GM19240 (cell line): Measurements from ENCODE around the gene NSUN3.
"Not testable (repeated sequence)": the region's sequence is repeated elsewhere in the genome, so short reads cannot be mapped to it uniquely, and the experiment has no call there.

Experiments used
- DNase-seq: peaks from one replicate; pipeline ENCODE4 v3.0.0; 2011; ENCODE audit warnings: low spot score; ENCODE audit not compliant: insufficient read length

Gene NSUN3

DNA sequence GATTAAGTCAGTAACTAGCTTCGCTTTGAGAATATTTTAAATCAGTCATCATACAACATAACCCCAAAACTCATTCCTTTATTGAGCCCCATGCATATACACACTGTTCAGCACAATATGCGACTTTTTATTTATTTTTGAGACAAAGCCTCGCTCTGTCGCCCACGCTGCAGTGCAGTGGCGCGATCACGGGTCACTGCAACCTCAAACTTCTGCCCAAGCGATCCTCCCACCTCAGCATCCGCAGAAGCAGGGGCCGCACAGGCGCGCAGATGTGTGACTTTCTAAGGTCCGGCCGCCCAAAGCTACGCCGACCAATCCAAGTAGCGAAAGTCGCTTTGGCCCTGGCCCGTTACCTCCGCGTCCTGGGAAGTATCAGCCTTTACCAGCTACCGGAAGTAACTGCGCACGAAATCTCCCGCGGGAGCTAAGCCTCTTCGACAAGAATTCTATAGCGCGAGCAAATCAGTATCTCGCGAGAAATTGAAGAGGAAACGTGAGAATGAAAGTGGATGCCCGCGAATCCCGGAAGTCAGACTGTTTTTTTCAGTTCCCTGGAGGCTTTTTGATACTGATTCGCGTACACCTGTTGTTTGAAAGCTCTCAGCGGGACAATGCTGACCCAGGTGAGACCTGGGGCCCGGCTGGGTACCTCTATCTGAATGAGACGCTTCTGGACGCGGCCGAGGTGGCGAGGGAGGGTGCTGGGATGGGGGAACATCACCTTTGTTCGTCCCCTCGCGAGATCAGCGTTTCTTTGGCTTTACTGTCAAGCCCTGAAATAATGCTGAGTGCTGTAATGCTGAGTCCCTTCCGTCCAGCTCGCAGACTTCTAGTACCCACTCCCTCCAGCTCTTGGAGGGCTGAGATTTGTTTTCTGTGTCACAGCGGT is at the start of gene NSUN3, which contains the start of gene DHFR2:
Gene NSUN3, plus strand, starts transcription at position 549 of the 892 bp plus-strand sequence. Its CDS starts 66 bp downstream, at position 615.
Gene DHFR2, minus strand, starts transcription at position 404 of the 892 bp plus-strand sequence. CDS start 1,405 bp downstream, outside the sequence.
- peak; percentile 25 for DNase-seq

DNA sequence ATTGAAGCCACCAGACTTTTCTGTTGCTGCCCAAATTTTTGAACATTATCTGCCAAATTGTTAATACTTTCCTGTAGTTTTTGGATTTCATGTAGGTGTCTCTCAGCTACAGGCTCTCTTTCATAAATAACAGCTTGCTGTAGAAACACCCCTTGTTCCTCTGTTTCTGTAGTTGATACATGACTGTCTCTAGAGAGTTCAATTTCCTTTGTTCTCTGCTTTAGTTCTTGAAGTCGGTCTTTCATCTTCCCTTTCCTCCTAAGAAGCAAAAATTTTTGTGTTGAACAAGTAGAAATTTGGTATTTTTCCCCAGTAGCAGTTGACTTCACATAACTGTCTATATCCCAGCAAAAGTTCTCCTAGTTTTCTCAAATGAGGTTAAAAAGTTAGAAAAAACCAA is 47.8 kb upstream of the NSUN3 start:
- no peak for DNase-seq

DNA sequence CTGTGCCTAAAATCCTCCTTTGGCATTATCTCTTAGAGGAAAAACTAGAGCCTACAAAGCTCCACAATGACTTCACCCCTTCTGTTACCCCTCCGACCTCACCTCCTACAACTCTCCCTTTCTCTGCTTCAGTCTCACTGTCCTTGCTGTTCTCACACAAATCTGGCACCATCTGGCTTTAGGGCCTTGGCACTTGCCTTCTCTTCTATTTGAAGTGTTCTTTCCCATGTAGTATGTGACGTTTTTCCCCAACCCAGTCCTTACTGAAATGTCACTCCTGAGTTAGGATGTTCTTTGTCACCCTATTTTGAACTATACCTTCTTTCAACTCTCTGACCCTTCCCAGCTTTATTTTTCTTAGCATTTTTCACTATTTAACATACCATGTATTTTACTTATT is 43.2 kb upstream of the NSUN3 start:
- no peak for DNase-seq

DNA sequence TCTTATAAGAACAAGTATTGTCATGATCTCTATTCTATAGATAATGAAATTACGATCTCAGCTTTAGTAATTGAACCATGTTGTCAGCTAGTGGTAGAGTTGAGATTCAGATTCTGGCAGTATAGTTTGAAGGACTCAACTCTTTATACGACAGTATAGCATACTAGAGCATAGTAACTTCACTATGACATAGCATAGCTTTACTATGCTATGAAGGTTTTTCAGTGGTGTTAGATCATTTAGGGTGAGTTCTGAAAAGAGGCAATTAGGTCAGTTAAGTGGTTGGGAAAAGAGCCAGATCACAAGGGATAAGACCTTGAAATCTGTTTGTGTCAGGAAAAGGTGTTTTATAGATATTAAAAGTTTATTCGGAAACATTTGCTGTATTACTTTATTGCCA is 42.6 kb upstream of the NSUN3 start:
- DNase-seq: no peak

DNA sequence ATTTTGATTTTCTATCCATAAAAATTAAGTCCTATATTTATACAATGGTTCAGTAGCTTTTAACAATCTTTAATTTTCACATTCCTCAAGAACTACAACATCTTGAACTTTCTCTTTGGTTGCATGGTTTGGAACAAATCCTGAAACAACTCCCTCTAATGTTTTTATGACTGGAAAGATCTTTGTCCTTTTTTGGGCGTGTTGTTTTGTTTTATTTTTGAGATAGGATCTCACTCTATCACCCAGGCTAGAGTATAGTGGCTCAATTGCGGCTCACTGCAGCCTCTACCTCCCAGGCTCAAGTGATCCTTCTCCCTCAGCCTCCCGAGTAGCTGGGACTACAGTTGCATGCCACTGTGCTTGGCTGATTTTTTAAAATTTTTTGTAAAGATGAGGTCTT is 38.5 kb upstream of the NSUN3 start:
- no peak for DNase-seq

DNA sequence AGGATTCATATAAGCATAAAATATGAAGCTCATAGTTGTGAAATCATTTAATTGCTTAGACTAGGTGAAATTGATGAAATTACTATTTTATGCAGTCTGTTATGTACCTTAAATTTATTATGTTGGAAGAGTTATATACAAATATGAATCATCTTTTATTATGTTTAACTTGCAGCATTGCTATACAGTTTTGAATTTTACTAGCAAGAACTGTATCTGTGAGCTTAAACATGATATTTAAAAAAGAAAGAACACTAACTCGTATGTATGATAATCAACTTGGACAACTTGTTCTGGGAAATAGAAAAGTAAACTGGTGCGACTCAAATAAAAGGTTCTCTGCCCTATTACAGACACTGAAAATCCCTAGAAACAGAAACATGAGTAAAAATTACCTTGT is 36.2 kb upstream of the NSUN3 start:
- no peak for DNase-seq

DNA sequence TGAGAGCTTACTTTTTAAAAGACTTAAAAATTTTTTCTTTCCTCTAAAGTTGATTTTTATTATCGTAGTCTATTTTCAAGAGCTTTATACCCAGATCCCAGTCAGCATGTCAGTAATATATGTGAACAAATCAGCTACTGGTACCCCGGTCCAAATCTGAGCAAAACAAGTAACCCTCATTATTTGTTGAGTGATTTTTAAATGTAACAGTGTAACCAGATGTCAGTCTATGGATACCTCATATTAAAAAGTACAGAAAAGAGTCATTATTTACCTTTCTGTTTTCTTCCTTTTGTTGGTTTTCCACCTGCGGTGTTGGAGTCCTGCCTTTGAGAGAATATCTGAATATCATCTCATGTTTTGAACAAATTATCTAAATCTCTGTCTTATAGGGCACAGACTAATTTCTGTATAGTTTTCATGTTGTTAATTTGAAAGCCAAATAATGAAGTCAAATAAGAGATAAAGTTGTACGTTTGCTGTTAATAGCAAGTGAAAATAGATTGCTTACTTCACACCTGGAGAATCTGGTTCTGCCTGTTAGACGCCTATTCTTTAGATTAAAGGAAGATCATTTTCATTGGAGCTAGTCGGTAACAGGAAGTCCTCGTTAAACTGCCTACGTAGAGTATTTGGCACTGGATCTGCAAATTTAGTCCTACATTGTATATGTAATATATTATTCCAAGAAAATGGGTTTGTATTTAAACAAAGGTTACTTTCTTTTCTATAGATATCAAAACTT is 34.6 kb upstream of the NSUN3 start, which contains the start of gene STX19:
Gene STX19, minus strand, starts transcription at position 505 of the 745 bp plus-strand sequence. CDS start 13,328 bp downstream, outside the sequence.
- no peak for DNase-seq

DNA sequence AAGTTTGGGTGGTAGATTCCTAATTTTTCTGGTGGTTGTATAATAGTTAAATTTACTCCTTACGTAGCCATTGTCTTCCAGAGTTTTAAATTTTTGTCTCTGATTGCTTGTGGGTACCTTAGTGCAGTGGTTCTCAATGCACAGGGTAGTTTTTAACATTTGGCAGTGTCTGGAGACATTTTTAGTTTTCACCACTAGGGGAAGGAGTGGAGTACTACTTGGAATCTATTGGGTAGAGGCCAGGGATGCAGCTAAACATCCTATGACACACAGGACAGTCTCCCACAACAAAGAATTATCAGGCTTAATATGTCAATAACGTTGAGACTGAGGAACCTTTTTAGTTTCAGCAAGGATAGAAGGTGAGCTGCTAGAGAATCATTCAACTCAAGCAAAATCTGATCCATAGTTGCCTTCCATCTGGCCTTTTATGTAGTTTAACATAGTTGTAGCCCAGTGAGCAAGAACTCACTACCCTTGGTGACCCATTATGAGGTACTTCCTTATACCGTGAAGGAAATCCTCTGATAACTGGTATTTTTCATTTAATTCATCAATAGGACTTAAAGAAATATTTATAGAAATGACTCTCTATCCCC is 25.9 kb upstream of the NSUN3 start:
- no peak for DNase-seq

DNA sequence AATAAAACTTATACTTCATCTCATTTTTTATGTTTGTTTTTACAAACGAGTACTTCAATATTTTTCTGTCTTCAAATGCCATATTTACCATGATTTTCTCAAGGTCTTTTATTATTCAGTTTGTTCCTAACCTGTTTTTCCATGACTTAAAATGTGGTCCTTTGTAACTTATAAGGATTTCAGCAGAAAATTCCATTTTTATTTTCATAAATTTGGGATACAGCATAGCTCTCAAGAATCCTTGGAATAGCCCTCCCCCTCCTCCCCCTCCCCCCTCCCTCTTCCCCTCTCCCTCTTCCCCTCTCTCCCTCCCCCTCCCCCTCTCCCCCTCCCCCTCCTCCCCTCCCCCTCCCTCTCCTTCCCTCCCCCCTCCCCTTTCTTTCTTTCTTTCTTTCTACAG is 19.6 kb upstream of the NSUN3 start:
- no peak for DNase-seq

DNA sequence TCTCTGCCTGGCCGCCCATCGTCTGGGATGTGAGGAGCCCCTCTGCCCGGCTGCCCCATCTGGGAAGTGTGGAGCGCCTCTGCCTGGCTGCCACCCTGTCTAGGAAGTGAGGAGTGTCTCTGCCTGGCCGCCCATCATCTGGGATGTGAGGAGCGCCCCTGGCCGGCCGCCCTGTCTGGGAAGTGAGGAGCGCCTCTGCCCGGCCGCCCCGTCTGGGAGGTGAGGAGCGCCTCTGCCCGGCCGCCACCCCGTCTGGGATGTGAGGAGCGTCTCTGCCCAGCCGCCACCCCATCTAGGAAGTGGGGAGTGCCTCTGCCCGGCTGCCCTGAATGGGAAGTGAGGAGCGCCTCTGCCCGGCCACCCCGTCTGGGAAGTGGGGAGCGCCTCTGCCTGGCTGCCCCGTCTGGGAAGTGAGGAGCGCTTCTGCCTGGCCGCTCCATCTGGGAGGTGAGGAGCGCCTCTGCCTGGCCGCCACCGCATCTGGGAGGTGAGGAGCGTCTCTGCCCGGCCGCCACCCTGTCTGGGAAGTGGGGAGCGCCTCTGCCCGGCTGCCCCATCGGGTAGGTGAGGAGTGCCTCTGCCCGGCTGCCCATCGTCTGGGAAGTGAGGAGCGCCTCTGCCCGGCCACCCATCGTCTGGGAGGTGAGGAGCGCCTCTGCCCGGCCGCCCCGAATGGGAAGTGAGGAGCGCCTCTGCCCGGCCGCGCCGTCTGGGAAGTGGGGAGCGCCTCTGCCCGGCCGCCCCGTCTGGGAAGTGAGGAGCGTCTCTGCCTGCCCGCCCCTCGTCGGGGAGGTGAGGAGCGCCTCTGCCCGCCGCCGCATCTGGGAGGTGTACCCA is 18.5 kb upstream of the NSUN3 start:
- not testable (repeated sequence) for DNase-seq

DNA sequence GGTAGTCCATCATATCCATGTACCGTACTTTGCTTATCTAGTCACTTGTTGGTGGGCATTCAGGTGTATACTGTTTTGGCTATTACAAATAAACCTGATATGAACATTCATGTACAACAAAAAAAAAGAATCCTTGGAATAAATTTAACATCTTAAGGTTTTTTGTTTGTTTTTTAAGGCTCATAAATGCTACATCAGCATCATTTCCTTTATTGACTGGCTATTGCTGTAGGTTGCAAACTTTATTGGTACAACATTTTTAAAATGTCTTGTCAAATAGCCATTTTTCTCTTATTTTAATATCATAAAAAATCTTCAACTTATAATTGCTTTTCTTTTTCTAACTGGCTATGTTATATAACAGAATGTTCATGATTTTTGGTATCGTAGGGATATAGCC is 16.3 kb upstream of the NSUN3 start:
- no peak for DNase-seq

DNA sequence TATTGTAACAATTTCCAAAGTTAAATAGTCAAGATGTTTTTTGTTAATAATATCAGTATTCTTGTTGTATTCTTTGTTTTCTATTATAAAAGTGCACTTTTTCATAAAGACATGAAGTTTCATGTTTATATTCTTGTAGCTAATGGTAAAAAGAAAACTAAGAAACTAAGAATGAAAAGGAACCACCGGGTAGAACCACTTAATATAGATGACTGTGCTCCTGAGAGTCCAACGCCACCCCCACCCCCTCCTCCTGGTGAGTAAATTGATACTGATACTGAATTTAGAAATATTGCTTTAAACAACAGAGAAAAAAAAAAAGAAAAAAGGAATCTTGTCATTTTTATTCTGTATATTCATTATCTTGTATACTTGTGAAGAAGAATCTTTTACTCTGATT is 13.6 kb upstream of the NSUN3 start:
- no peak for DNase-seq

DNA sequence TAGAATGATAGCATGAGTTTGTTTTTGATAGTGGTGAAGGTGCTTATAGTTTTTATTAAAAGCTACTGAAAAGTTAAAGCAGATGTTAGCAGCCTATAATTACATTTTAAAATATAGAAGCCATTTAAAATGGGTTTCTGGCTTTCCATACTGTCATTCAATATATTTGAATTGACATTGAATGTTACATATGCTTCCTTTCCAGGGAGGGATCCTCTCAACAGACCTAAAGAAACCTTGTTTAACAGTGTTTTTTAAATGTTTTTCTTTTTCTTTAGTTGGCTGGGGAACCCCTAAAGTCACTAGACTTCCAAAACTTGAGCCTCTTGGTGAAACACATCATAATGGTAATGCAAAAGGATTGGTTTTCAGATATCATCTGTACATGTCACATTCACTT is 12.3 kb upstream of the NSUN3 start:
- DNase-seq: no peak

DNA sequence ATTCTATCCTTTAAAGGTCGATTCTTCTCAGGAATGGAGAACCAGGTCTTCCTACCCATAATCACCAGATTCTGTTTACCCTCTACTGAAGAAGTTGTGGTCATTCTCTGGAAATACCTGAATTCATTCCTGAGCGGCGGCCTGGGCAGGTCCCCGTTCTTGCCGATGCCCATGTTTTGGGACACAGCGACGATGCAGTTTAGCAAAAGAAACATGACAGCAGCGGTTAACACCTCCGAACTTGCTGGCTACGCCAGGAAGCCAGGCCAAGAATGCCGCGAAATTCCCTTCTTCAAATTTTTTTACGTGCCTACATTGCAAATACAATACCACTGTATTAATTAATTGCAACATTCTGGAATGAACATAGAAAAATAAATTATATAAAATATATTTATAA is 1.6 kb upstream of the NSUN3 start:
- DNase-seq: no peak

DNA sequence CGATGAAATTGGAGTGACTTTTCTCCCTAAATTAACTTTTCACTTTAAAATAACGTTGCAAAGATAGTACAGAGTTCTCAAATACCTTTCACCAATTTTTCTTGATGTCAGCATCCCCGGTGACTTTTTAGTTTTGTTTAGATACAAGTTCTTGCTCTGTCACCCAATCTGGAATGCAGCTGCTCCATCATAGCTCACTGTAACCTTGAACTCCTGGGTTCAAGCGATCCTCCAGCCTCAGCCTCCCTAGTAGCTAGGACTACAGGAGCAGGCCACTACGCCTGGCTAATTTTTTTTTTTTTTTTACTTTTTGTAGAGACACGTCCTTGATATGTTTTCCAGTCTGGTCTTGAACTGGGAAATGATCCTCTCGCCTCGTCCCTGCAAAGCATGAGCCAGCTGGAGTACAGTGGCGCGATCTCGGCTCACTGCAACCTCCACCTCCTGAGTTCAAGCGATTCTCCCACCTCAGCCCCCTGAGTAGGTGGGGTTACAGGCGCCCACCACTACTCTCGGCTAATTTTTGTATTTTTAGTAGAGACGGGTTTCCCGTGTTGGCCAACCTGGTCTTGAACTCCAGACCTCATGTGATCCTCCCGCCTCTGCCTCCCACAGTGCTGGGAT is 747 bp downstream of the NSUN3 start:
- no peak for DNase-seq

DNA sequence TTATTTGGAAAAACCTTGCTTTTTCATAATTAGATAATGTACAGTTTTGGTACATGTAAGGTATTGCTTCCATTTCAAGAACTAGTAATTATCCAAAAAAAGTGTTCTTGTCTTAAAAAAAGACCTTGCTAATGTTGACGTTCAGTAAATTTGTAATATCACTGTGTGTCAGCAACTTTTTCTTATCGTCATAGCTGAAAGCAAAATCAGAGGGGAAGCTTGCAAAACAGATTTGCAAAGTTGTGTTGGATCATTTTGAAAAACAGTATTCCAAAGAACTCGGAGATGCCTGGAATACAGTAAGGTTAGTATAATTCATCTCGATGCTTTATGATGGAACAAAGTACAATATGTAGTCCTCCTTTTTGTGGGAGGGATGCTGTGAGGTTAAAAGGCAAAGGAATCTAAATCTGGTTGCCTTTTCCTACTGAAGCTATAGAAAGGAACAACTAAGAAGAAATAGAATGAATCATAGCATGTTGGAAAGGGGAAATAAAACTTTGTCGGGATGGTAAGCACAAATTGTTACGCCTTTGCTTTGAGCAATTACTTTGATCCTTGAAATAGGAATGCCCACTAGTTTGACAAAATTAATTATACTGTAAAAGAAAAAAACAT is 1.5 kb downstream of the NSUN3 start:
- no peak for DNase-seq

DNA sequence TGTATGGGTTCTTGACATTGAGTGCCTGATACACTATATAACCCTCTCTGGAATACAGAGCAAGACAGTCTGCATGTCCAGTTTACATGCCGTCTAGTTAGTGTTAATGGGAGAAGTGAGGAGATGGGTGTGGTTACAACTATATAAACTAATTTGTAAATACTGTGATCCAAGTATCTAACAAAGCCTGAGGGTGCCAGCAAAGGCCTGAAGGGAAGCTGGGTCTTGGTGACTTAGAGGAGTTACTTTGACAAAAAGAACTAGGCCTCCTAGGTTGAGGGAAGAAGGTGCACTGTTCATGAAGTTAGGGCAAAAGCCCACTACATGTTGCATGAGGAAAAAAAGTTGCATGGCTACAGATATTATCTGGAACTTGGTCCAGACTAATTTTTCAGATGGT is 2.3 kb downstream of the NSUN3 start:
- no peak for DNase-seq

DNA sequence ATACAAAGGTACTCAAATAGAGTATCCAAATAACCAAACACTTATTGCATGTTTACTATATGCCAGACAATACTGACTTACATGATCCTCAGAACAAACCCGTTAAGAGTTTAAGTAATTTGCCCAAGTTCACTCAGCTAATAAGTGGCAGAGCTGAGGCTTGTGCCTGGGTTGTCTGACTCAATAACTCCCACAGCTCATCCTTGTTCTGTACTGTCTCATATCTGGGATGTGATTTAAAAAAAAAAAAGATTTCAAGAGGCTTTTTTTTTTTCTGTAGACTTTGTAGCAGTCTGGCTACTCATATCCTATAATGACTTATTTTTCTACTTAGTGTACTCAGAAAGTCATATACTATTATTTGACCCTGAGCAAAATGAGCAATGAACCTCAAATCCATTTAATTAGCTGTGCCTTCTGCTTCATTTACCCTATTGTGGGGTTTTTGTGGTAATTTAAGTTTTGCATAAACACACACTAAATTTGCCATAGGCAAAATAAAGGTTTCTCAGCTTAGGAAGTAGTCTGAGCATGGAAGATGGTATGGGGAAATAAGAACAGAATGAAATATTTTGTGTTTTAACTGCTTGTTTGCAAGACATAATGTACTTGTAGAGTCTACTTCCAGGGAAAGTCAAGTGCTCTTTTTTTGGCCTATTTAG is 3.1 kb downstream of the NSUN3 start:
- no peak for DNase-seq
